GM21381 (cell line): ENCODE results near the gene BRMS1L.

Experiments
- ATAC-seq: cut with Tn5 transposase; IDR thresholded peaks from one replicate; pipeline ENCODE4 v1.9.1; 2021; ENCODE audit warnings: mild to moderate bottlenecking, moderate library complexity; ENCODE audit not compliant: unreplicated experiment

The BRMS1L gene

GRCh38 chr14:35865611-35866324, 39.6 kb downstream of the BRMS1L start:
- ATAC-seq: no peak

DNA sequence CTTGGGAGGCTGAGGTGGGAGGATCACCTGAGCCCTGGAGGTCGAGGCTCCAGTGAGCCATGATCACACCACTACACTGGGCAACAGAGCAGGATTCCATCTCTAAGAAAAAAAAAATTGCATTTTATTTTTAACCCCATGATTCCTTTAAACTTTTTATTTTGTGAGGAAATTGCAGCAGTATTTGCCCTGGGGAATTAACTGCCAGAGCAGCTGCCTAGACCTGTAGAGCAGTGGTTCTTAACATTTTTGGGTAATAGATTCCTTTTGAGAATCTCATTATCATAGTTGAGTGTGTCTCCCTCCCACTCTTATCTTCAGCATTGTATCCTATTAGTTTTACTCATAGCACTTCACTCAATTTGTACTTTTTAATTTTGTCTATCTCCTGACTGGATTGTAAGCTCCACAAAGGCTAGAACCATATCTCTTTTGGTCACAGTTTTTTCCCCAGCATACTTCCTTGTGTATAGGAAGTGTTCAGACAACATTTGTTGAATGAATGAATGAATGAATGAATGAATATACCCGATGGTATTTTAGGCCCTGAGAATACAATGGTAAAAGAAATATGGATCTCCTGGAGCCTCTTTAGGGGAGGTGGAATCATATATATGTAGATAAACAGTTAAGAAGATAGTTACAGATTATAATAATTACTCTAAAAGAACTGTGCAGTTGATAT, 40.6 kb downstream of the BRMS1L start:
- ATAC-seq: no peak

- no peak for ATAC-seq
These were observed 41.1 kb downstream of the BRMS1L start for GRCh38 chr14:35867280-35867629.

- ATAC-seq: no peak
These were observed 49.2 kb downstream of the BRMS1L start for GRCh38 chr14:35875296-35875695.

DNA sequence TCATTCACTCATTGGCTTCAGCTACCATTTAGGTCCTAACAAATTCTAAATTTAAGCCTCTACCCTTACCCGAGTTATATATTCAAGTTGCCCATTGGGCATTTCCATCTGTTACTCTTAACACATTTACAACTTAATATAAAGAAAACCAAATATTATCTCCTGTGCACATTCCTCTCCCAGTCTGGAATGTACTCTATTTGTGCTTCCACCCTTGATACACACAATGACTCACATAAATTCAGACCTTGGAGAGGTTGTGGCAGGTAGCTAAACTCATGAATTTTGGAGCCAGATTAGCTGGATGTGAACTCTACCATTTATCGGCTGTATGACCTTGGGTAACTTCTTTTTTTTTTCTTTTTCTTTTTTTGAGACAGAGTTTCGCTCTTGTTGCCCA, 51.1 kb downstream of the BRMS1L start:
- ATAC-seq: no peak

DNA sequence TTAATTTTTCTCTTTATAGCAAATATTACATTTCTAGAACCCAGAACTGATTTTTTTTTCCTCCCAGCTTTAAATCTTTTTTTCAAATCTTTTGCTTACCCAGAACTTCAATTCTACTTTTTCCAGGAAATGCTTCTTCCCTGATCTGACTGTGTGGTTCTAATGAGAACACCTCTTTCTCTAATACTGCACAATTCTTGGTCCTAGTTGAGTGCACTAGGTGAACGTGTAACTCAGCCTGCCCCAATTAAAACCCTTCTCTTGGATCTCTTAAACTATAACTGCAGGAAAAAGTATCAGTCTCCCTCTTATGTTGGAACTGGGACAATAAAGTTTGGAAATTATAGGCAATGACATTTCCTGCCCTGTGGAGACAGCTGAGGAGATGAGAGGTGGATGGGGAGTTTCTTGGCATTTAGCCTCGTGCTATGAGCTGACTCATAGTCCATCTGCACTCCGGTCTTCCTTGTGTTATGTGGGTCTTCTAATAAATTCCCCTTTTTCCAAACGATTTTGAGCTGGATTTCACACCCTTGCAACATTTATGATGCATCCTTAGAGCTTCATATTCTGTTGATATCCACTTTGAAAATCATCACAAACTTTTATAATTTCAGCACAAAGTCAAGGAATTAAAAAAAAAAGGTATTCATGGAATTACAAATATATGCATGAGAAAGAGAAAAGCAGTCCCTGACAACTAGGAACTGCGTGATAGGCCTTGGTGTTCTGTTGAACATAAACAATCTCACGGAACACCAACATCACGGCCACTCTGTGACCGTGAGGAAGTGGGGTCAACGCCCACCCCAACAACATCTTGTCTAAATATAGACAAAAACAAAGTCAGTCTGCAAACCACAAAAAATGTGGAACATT, 52.4 kb downstream of the BRMS1L start:
- ATAC-seq: no peak

- no peak for ATAC-seq
These were observed 53.1 kb downstream of the BRMS1L start for GRCh38 chr14:35879151-35879648.

DNA sequence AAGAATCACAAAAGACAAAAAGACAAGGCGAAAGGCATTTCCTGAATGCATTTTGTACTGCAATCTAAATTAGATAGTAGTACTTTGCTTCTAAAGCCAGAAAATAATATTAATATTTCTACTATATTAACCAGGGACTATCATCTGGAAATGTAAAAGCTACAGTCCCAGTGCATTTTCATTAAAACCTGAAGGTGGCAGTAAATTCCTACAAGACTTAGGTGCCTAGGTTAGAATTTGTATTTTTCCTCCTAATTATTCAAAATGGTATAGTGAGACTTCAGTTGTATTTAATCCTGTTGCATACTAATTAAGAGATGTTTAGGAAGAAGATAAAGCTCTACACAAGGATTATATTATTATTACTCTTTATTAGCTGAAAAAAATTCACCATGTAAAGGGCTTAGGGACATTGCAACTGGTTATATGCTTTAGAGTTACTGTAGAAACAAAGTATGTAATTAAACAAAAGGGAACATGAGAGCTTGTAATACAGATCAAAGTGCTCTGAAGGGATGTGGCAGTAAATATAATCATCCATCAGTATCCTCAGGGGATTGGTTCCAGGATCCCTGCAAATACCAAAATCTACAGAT, 53.6 kb downstream of the BRMS1L start:
- ATAC-seq: no peak

- no peak for ATAC-seq
These were observed 55.1 kb downstream of the BRMS1L start for GRCh38 chr14:35881280-35881679.

- no peak for ATAC-seq
These were observed 57.6 kb downstream of the BRMS1L start for GRCh38 chr14:35883677-35884293.

DNA sequence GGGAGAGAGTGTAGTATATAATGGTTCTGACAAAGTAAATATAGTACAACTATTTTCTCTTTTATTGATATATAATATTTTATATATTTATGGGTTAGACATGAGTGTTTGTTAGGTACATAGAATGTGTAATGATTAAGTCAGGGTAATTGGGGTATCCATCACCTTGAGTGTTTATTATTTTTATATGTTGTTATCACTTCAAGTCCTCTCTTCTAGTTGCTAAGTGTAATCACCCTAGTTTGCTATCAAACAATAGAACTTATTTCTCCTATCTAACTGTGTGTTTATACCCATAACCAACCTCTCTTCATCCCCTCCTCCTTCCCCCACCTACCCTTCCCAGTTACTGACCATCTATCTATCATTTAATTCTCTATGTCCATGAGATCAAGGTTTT, 64.2 kb downstream of the BRMS1L start:
- ATAC-seq: no peak

GRCh38 chr14:35895256-35895655, 69.1 kb downstream of the BRMS1L start:
- ATAC-seq: no peak

GRCh38 chr14:35897616-35898111, 71.5 kb downstream of the BRMS1L start:
- ATAC-seq: no peak

GRCh38 chr14:35898217-35898775, 72.2 kb downstream of the BRMS1L start:
- ATAC-seq: no peak

DNA sequence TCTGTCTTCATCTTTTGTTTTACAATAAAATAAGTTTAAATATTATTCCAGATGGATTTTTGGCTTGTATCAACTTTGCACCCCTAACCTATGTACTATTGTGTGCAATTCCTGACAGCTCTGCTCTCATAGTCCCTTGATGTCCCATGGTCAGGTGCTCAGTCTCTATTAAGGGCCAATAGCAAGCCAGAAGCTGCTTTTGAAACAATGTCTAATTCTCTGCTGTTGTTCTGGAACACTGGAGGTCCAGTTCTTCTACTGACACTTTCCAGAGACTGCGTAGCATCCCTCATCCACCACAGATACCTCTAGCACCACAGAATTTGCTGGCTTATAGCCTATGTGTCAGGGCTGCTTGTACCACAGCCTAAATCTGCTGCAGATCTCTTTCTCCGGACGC, 74.6 kb downstream of the BRMS1L start:
- no peak for ATAC-seq

DNA sequence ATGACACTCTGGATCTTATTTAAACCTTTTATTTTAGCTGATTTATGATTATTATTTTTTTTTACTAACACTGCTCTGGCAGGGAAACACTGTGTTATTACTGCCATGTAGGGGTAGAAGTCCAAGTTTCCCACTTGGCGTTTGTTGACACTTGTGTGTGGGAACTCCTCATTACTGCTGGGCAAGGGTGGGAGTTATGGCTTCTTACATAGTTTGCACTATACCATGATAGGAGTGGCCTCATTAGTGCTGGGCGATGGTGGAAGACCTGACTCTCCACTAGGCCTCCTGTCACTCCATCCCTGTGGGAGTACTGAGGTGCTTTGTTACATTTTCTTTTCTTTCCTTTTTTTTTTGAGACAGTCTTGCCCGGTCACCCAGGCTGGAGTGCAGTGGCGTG, 83.5 kb downstream of the BRMS1L start:
- no peak for ATAC-seq

DNA sequence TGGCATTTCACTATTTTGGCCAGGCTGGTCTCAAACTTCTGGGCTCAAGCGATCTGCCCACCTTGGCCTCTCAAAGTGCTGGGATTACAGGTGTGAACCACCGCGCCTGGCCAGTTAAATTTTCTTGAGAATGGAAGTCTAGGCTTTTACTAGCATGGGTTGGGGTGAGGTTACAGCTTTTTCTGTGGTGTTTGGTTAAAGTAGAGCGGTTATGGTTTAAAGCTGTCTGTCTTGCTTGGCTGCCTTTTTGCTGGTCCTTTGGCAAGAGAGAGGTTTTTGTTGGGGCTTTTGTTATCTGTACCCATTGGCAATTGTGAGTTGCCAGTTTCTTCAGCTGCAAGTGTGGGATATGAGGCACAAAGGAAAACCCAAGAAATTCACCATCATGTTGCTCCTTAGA, 84.1 kb downstream of the BRMS1L start:
- ATAC-seq: no peak

- ATAC-seq: no peak
These were observed 85.0 kb downstream of the BRMS1L start for GRCh38 chr14:35911097-35911496.

DNA sequence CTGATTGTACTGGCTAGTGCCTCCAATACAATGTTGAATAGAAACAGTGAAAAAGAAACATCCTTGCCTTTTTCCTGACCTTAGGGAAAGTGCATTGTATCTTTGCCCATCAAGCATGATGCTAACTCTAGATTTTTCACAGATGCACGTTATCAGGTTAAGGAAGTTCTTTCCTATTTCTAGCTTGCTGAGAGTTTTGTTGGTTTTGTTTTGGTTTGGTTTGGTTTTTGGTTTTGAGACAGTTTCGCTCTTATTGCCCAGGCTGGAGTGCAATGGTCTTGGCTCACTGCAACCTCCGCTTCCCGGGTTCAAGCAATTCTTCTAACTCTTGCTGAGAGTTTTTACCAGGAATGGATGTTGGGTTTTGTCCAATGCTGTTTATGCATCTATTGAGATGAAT, 89.0 kb downstream of the BRMS1L start:
- no peak for ATAC-seq

- no peak for ATAC-seq
These were observed 89.6 kb downstream of the BRMS1L start for GRCh38 chr14:35915775-35916174.
